Stimulated activated CD8-positive, alpha-beta memory T cell treated with anti-CD3 and anti-CD28 coated beads, Interleukin-12 subunit alpha, Interleukin-12 subunit beta, amount 100 ng/mL, for 24 hours (primary cell): Measurements from ENCODE around the gene RIF1.
"Not testable (repeated sequence)": the region's sequence is repeated elsewhere in the genome, so short reads cannot be mapped to it uniquely, and the experiment has no call there.

ENCODE experiments used
- DNase-seq: peaks from one replicate; pipeline ENCODE4 v3.0.0-alpha.2; 2020; ENCODE audit errors: extremely low read depth

RIF1 gene

DNA sequence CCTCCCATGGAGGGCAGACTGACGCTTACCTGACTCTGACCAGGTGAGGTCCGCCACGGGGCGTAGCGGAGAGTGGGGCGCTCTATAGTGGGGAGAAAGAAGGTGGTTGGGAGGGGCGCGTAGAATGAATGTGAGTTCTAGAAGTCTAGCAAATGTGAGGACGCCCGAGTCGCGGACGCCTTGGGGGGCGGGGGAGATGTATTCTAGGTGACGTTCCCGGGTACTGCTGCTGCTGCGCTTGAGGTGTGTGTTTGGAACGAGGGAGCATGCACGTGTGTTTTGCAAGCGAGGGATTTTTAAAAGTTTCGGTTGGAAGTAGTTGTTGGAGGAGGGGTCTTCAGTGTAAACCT lies 758 bp downstream of the RIF1 start:
- DNase-seq, result no peak

DNA sequence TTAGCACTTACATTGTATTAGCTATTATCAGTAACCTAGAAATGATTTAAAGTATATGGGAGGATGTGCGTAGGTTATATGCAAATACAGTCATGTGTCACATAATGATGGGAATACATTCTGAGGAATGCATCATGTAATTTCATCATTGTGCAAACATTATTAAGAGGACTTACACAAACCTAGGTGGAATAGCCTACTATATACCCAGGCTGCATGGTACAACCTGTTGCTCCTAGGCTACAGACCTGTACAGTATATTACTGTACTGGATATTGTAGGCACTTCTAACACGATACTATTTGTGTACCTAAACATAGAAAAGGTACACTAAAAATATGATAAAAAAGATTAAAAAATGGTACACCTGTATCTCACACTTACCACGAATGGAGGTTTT lies 7.9 kb downstream of the RIF1 start:
- no peak for DNase-seq

DNA sequence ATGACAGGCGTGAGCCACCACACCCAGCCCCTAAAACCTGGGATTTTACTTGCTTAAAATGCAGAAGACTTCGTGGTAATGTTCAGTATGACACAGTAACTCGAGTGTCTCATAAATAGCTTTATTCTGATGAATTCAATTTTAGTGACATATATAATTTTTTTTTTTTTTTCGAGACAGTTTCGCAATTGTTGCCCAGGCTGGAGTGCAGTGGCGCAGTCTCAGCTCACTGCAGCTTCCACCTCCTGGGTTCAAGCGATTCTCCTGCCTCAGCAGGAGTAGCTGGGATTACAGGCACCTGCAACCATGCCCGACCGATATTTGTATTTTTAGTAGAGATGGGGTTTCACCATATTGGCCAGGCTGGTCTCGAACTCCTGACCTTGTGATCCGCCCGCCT lies 12.0 kb downstream of the RIF1 start:
- not testable (repeated sequence) for DNase-seq

DNA sequence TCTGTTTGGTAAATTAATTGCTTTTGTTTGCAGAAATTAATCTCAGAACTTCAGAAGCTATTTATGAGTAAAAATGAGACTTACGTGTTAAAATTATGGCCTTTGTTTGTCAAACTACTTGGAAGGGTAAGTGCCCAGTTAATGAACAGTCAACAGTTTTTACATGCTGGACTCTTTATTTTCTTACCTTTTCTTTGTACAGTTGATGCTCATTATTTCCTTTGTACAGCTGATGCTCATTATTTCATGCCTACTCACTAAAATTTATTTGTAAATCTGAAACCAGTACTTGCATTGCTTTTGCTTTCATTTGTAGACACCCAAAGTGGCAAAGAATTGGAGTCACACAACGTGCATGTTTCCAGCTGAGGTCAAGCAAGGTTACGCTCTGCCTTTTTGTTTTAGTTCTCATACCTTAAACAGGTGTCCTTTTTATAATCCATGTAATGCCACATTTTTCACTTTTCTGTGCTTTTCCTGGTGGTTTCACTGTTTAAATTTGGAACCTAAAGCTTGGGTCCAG lies 13.3 kb downstream of the RIF1 start:
- DNase-seq, result no peak

DNA sequence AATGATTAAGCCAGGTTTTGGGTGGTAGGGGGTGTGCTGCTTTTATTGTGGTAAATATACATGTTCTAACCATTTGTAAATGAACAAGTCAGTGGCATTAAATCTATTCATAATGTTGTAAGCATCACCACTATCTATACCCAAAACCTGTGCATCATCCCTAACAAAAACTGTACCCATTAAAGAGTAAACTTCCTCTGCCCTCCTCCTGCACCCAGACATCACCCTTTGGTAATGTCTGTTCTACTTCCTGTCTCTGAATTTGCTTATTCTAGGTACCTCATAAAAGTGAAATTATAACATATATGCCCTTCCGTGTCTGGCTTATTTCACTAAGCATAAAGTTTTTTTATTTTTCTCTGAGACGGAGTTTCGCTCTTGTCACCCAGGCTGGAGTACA lies 14.1 kb downstream of the RIF1 start:
- no peak for DNase-seq

DNA sequence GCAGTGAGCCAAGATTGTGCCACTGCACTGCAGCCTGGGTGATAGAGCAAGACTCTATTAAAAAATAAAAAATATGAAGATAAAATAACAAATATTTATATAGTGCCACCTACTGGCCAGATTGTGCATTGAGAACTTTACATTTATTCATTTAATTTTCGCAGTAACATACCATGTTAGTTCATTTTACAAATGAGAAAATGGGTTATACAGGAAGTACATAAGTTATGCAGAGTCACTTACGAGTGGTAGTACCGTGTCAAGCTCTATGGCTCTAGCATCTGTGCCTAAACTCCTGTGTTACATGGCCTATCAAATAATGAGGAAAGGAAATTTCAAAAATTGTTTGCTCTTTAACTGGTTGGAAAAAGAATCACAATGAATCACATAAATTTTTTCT lies 27.9 kb downstream of the RIF1 start:
- no peak for DNase-seq

DNA sequence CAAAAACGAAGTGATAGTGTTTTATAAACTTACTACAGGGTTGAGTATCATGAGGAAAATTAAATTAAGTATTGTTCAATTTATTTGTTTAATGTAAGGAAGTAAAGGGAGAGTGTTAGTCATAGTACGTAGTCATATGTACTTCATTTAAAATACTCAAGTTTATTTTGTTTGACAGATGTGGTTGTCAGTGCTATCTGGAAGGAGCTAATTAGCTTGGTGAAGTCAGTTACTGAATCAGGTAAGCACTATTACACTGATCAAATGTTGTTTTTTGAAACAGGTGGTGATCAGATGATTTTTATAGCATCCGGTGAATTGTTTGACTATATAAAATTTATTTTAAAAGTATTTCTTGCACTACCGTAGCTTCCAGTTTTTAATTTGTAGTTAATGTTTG lies 28.8 kb downstream of the RIF1 start:
- no peak for DNase-seq

DNA sequence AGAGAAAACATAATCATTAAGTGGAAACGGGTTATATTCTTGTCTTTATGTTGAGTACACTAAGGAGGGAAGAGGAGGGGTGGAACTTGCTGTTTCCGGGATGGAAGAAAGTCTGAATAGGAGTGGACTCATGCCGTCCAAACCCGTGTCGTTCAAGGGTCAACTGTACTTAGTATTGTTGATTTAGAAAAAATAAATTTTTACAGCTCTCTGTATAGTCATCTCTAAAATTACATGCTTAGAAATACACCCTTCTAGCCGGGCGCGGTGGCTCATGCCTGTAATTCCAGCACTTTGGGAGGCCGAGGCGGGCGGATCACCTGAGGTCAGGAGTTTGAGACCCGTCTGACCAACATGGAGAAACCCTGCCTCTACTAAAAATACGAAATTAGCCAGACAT lies 29.4 kb downstream of the RIF1 start:
- no peak for DNase-seq

DNA sequence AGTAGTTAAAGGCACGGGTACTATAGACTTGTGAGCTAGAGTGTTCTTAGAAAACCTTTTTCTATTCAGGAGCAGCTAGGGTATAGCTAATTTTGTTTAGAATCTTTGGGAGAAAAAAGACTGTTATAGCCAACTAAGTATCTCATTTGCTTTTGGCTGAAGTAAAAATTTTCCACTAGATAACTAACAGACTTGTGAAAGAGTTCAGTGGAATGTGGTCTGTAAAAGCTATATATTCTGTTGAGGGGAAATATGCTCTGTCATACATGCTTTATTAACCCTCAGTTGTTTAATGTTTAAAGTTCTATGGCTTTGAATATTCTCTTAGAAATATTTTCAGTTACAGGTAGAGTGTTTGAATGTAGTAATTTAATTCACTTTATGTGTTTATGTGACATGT lies 49.7 kb downstream of the RIF1 start:
- DNase-seq, result no peak

DNA sequence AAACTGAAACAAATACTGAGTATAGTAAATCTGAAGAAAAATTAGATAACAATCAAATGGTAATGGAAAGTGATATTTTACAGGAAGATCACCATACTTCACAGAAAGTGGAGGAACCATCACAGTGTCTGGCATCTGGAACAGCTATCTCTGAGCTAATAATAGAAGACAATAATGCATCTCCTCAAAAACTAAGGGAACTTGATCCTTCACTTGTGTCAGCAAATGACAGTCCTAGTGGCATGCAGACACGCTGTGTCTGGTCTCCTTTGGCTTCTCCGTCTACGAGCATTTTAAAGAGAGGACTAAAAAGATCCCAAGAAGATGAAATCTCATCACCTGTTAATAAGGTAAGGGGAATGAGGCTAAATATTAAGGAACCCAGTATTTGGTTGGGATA lies 56.1 kb downstream of the RIF1 start:
- DNase-seq, result no peak

DNA sequence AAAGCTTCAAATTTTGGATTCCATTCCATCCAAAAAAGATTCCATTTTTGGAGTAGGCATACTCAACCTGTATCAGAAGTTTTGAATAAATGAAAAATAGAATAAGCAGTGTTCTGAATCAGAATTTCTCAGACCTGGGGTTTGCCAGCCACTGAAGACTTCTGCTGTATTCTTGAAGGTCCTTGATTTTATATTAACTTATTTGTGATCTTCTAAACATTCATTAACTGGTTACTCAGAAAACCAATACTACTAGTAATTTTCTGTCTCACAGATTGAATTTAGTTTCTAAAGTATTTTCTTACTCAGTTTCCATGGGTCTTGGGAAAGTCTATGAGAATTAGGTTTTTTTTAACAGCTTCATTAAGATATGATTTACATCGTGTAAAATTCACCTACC lies 60.9 kb downstream of the RIF1 start:
- DNase-seq, result no peak

DNA sequence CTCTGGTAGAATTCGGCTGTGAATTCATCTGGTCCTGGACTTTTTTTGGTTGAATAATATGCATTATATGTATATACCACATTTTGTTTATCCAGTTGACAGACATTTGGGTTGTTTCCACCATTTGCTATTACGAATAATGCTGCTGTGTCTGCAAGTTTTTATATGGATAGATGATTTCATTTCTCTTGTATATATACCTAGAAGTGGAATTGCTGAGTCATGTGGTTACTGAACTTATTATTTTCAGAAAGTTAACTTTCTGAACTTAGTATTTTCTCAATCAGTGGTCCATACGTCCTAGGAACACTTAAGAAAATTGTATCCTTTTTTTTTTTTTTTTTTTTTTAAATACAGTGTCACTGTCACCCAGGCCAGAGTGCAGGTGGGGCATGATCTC lies 63.3 kb downstream of the RIF1 start:
- DNase-seq, result no peak

DNA sequence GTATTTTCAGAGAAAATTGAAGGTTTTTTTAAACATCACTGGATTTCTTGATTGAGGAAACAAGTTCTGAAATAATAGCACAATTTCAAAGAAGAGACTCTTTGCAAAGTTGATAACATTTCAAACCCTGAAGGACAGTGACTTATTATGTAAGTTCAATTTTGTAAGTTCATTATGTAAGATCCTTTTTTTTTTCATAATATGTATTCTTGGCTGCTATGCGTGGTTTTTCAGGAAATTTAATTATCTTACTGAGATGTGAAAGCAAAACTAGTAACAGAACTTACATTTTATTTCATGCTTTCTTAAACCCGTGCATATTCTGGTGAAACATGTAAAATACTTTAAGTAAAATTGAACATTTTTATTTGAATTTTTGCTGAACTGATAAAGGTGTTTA lies 65.4 kb downstream of the RIF1 start:
- no peak for DNase-seq

DNA sequence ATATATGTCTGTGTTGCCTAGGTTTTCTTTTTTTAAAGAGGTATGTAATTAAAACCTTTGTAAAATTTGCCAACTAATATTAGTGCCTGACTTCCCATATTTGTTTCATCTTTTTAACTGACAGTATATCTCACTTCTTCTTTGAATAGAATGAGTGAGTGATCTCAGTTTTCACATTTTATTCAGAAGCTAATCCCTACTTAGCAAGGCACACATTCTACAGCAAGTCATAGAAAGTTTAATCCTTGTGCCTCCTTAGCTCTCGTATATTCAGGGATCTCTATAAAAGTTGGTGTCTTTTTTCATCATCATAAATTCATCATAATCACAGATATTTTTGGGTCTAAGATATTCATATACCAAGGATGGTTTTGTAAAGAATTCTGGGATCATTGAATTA lies 66.6 kb downstream of the RIF1 start:
- DNase-seq, result no peak

DNA sequence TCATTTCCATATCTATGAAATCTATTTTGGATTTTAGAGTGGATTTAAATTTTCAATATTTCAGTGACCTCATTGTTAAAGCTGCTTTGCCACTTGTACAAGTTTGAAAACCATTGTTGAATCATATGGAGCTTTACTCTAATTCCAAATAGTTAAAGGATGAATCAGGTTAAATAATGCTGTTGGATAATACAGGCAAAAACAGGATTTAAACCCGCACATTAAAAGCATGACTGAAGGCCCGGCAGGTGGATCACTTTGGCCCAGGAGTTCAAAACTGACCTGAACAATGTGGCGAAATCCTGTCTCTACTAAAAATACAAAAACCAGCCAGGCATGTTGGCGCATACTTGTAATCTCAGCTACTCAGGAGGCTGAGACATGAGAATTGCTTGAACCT lies 68.3 kb downstream of the RIF1 start:
- DNase-seq, result no peak

DNA sequence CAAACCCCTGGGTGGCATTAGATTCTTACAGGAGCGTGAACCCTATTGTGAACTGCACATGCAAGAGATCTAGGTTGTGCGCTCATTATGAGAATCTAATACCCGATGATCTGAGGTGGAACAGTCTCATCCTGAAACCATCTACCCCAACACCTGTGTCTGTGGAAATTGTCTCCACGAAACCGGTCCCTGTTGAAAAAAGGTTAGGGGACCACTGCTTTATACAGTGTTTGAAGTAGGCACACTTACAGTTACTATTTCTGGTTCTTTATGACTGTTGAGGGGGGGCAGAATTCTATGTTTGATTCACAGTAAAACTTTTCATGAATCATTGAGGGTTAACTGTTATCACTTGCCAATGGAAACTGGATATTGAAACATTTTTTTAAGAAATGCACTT lies 72.0 kb downstream of the RIF1 start:
- DNase-seq, result peak; percentile 1

DNA sequence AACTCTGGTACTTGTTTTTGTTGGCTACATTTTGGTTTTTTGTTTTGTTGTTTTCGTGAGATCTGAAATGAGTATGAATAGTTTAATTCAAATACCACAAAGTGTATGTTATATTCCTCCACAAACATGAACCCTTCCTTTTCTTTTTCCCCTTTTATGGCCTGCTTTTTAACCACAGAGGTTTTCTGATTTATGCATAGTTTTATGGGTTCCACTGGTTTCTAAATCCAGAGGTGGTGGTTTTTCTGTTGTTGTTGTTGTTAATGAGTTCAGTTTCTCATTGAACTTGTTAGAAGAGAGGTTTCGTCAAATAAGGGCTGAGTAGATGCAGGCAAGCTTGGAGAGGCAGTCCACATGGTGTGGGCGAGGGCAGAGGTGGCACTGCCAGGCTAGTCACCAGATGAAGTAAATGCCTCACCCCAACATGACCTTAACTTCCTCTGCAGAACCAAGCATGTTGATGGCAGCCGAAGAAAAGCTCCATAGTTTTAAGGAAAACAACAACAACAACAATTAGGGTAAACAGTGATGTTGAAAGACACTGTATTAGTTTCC lies 72.5 kb downstream of the RIF1 start:
- no peak for DNase-seq

DNA sequence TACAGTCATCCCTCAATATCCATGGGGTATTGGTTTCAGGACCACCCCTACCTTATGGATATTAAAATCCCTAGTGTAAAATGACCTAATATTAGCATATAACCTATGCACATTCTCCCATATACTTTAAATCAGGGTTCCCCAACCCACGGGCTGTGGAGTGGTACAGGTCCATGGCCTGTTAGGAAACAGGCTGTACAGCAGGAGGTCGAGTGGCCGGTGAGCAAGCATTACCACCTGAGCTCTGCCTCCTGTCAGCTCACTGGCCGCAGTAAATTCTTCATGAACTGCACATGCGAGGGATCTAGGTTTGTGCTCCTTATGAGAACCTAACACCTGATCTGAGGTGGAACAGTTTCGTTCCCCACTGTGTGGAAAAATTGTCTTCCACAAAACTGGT lies 73.8 kb downstream of the RIF1 start:
- DNase-seq, result no peak

DNA sequence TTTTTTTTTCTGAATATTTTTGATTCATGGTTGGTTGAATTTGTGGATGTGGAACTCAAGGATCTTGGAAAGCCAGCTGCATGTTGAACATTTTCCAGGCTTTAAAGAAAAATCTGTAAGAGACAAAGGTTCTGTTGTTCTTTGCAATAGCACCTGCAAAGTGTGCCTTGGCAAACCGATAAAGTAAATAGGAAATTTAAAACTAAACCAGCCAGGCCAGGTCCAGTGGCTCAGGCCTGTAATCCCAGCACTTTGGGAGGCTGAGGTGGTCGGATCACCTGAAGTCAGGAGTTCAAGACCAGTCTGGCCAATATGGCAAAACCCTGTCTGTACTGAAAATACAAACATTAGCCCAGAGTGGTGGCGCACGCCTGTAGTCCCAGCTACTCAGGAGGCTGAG lies 74.4 kb downstream of the RIF1 start:
- no peak for DNase-seq

DNA sequence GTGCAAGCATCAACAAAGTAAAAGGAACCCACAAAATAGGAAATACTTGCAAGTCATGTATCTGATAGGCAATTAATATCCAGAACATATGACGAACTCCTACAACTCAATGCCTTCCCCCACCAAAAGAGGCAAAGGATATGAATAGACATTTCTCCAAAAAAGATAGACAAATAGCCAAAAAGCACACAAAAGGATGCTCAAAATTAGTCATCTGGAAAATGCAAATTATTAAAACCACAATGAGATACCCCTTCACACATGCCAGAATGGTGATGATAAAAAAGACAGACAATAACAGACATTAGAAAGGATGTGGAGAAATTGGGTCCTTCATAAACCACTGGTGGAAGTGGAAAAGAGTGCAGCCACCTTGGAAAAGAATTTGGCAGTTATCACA lies 76.4 kb downstream of the RIF1 start:
- no peak for DNase-seq

DNA sequence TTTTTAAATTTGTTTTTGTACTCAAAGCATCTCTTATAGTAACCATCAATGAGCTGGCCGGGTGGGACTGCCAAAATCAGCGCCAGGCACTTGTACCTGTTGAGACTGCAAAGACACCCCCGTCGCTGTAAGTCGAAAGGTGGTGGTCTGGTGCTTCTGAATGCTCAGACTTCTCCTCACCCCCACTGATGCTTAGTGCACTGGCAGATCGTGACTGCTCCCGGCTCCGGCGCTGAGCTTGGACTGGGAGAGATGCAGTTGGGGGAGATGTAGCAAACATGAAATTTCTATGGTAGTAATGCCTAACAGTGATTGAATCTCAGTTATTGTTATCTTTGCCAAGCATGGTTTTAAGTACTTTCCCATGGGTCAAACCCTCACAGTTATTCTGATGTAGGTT lies 80.6 kb downstream of the RIF1 start:
- no peak for DNase-seq

DNA sequence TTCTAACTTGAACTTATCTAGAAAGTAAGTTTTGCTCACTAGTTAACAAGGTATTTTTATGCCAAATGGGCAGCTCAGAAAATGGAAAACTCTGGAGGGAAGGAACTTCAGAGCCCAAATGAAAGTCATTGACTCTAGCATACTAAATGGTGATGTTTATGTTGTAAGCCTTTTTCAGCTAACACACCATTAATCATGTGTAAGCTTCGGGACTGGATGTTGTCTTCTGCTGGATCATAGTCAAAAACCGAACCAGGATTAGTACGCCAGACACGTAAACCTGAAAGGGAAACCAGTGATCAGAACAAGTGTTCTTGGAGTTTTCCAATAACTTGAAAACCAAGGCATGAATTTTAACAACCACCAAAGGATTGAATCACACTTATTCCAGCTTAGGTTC lies 81.8 kb downstream of the RIF1 start:
- DNase-seq, result no peak

DNA sequence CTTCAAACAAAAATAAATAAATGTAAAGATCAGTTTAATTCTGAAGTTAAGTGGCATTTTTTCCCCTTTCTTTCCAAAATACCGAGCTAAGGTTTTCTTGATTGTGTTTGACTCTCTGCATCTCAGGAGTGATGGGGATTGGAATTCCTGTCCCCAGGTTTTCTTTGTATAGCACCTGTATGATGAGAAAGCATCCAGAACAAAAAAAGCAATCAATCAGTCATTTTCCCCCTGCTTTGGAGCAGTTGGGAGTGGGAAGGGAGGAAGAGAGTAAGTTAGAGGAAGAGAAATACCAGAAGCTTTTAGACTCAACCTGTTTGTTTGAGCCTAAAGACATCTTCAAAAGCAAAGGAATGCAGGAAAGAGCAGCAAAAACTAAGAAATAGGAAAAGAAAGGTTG lies 88.5 kb downstream of the RIF1 start:
- no peak for DNase-seq

DNA sequence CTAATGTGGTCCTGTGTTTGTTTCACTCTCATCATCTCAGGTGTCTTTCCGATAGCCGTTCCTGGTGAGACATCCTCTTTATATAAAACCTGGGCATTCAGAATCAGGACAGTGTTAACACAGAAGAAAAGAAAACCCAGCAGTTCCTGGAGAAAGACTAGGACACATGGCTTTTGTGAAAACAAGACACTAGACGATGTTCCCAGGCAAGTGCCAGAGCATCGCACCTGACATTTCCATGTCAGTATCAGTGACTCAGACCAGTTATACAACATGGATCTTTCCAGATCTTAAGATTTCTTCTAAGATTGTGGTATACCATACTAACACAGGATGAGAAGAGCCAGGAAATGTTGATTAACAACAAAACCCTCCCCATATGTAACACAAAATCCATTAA lies 96.5 kb downstream of the RIF1 start:
- DNase-seq, result no peak

DNA sequence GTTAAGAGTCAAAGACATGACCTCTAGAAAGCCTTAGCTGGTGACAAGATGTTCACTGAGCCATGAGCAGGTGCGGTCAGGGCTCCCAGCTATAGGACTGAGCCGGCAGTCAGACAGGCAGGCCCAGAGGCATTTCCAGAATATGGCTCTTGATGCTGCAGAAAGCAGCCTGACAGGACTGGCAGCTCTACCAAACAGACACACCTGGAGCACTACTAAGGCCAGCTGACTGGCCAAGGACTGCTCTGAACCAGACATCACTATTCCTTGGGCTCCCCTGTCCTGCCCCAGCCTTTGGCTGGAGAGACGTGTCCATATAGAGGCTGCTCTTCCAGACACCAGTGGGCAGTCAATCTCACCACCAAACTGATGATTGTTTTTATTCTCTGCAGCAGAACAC lies 98.8 kb downstream of the RIF1 start:
- no peak for DNase-seq
